GM20000 (cell line): ENCODE results near the gene ANKLE1.
A peak's percentile ranks its signal among the peaks of the same experiment; 100 is the strongest.

Experiments
- DNase-seq: peaks from one replicate; pipeline ENCODE4 v3.0.0; 2012; ENCODE audit warnings: low spot score
- CTCF ChIP-seq: IDR thresholded peaks from 2 replicates; pipeline ENCODE4 v1.5.1; 2012; ENCODE audit warnings: mild to moderate bottlenecking, control low read depth; ENCODE audit errors: extremely low read depth, missing control alignments

ANKLE1 gene

GRCh38 chr19:17306285-17306714, 24.6 kb downstream of the ANKLE1 start:
- no peak for TF ChIP-seq CTCF
- DNase-seq = no peak

- no peak for TF ChIP-seq CTCF
- DNase-seq = no peak
Measured at GRCh38 chr19:17307876-17308377, 26.2 kb downstream of the ANKLE1 start.

GRCh38 chr19:17309198-17309964, 27.7 kb downstream of the ANKLE1 start, which contains the start of gene DDA1:
TSS of gene DDA1 (plus strand) at chr19:17309563. CDS start at chr19:17309655, 92 bp downstream.
- peak; percentile 97 for DNase-seq
- TF ChIP-seq CTCF = no peak

GRCh38 chr19:17309965-17310461, 28.3 kb downstream of the ANKLE1 start:
- no peak for DNase-seq
- TF ChIP-seq CTCF = no peak

GRCh38 chr19:17311455-17312188, 29.9 kb downstream of the ANKLE1 start:
- TF ChIP-seq CTCF = no peak
- DNase-seq = no peak

- no peak for DNase-seq
- no peak for TF ChIP-seq CTCF
Measured at GRCh38 chr19:17312189-17313113, 30.8 kb downstream of the ANKLE1 start.
